Hepatocyte (in vitro differentiated cells): ENCODE measurements around the gene FBXW5.

ENCODE experiments used
- CTCF ChIP-seq: fragments of 200-600 bp; sonication (generic); IDR thresholded peaks from 2 replicates; pipeline ENCODE4 v1.5.1; 2016; ENCODE audit warnings: antibody characterized with exemption, mild to moderate bottlenecking; ENCODE audit not compliant: poor library complexity
- EZH2phosphoT487 ChIP-seq: fragments of 200-600 bp; sonication (generic); IDR thresholded peaks from one replicate; pipeline ENCODE4 v1.6.1; 2018; ENCODE audit warnings: antibody characterized with exemption, mild to moderate bottlenecking, low read depth, moderate library complexity; ENCODE audit not compliant: unreplicated experiment, severe bottlenecking

- TF ChIP-seq CTCF, result no peak
- TF ChIP-seq EZH2phosphoT487, result no peak
These were observed 27.2 kb upstream of the FBXW5 start for GRCh38 chr9:136971746-136972145.
